HG02981 (cell line): ENCODE measurements around the gene SERPINB13.
"Not testable (repeated sequence)": the region's sequence is repeated elsewhere in the genome, so short reads cannot be mapped to it uniquely, and the experiment has no call there.

ENCODE experiments used
- ATAC-seq: cut with Tn5 transposase; IDR thresholded peaks from one replicate; pipeline ENCODE4 v1.9.1; 2021; ENCODE audit warnings: mild to moderate bottlenecking, moderate library complexity; ENCODE audit not compliant: unreplicated experiment

The SERPINB13 gene

GRCh38 chr18:63644694-63645093 lies 57.6 kb downstream of the SERPINB13 start:
- ATAC-seq: not testable (repeated sequence)

- no peak for ATAC-seq
Measured at GRCh38 chr18:63646936-63647335, 59.8 kb downstream of the SERPINB13 start.

DNA sequence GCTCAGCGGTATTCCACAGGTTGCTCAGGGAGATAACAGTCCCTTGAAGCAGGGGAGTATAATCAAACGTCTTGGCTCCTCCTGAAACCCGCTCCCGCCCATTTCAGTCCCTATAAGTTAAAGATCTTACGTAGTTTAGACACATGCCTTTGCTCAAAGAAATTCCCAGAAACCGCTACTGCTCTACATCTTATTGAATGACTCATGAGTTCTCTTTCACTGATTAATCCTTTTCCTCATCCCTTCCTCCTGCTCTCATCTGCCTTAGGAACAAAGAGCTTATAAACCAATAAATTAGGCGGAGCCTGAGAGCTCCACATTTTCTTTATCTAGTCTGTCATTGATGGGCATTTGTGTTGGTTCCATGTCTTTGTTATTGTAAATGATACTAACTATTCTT lies 61.1 kb downstream of the SERPINB13 start:
- no peak for ATAC-seq
